Lower lobe of right lung (tissue), 2 donors: ENCODE results near the gene NXN. TPM values are rescaled to one million over a fixed set of nuclear protein-coding genes. Genes with fewer than 3 reads are reported as not detected.
A peak's percentile ranks its signal among the peaks of the same experiment; 100 is the strongest.
"Not testable (repeated sequence)": the region's sequence is repeated elsewhere in the genome, so short reads cannot be mapped to it uniquely, and the experiment has no call there.

Source experiments
- ATAC-seq, 2 donors: fragments of 200-7000 bp; cut with Tn5 transposase; one replicate each; pipeline ENCODE4 v1.9.1; 2020 to 2022; ENCODE audit warnings: mild to moderate bottlenecking in 2 of 2, moderate library complexity in 2 of 2
- DNase-seq: peaks from one replicate; pipeline ENCODE4 v3.0.0-alpha.2; 2020
- H3K27ac ChIP-seq: fragments of 200-600 bp; one replicate; pipeline ENCODE4 v1.8.0; 2022
- H3K27me3 ChIP-seq: fragments of 200-600 bp; one replicate; pipeline ENCODE4 v1.8.0; 2022; ENCODE audit warnings: low read depth
- H3K36me3 ChIP-seq: fragments of 200-600 bp; one replicate; pipeline ENCODE4 v1.8.0; 2022; ENCODE audit warnings: mild to moderate bottlenecking
- H3K4me1 ChIP-seq: fragments of 200-600 bp; one replicate; pipeline ENCODE4 v1.8.0; 2022
- H3K4me3 ChIP-seq: fragments of 200-600 bp; one replicate; pipeline ENCODE4 v1.8.0; 2022; ENCODE audit warnings: mild to moderate bottlenecking
- H3K9me3 ChIP-seq: fragments of 200-600 bp; one replicate; pipeline ENCODE4 v1.8.0; 2022
- intact Hi-C: fragments of 100-400 bp; cut with DNase I; formaldehyde crosslinking; loops from one replicate; pipeline ENCODE4 v1.11.0; 2022
- total RNA-seq: library from RNA; stranded (reverse); fragmentation: NEBNext Ultra II Directional; extraction: Animal tissue kit (Norgen Biotek cat#: 25700); gene quantifications from one replicate; pipeline ENCODE4 v1.2.1, GENCODE V29; 2021
- TF ChIP-seq, protein P1 (sequence below): fragments of 200-600 bp; IDR thresholded peaks from one replicate; pipeline ENCODE4 v1.8.0; 2022; ENCODE audit warnings: antibody characterized with exemption, mild to moderate bottlenecking
- donor health status: DM: no; HTN: yes; CAD: no; lungs with severe emphysema.

The NXN gene
- total RNA-seq, 1 donor from 2014 or later, result 42.6 TPM

DNA sequence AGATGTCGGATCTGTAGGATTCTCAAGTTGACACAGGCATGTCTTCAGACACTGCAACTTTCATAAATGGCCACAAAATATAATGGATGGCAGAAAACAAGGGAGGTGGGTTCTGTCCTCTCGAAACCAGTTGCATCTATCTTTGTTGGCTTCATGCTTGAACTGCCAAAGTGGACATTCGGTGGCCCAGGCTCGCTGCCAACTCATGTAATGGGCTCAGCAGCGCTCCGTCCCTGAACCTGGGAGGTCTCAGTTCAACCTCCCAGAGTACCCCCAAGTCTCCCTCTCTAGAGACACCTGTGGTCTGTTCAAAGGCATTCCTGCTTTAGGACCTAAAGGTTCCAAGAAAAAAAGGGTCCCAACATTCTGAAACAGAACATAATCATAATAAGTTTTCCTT is 71.9 kb downstream of the NXN start:
- intact Hi-C loops, result no loop called here
- Histone ChIP-seq H3K36me3 (no peaks in the 10 kb centered on the region), H3K27ac (no peak overlapping the region), H3K9me3 (no peaks in the 10 kb centered on the region), H3K4me3 (no peak overlapping the region), H3K27me3 (no peaks in the 10 kb centered on the region), H3K4me1 (no peaks in the 10 kb centered on the region)
- TF ChIP-seq, protein P1, sequence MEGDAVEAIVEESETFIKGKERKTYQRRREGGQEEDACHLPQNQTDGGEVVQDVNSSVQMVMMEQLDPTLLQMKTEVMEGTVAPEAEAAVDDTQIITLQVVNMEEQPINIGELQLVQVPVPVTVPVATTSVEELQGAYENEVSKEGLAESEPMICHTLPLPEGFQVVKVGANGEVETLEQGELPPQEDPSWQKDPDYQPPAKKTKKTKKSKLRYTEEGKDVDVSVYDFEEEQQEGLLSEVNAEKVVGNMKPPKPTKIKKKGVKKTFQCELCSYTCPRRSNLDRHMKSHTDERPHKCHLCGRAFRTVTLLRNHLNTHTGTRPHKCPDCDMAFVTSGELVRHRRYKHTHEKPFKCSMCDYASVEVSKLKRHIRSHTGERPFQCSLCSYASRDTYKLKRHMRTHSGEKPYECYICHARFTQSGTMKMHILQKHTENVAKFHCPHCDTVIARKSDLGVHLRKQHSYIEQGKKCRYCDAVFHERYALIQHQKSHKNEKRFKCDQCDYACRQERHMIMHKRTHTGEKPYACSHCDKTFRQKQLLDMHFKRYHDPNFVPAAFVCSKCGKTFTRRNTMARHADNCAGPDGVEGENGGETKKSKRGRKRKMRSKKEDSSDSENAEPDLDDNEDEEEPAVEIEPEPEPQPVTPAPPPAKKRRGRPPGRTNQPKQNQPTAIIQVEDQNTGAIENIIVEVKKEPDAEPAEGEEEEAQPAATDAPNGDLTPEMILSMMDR, result no peak
- ATAC-seq (no peak), DNase-seq (no peak)

- ATAC-seq, H3K9me3 ChIP-seq, H3K4me3 ChIP-seq, H3K27me3 ChIP-seq, H3K36me3 ChIP-seq, intact Hi-C loops, H3K27ac ChIP-seq: not testable (repeated sequence)
- peaks cover 17% of the 10 kb centered on the region for H3K4me1 ChIP-seq
- peak; percentile 1 for DNase-seq
Measured at GRCh38 chr17:905708-906107, 73.9 kb downstream of the NXN start.

DNA sequence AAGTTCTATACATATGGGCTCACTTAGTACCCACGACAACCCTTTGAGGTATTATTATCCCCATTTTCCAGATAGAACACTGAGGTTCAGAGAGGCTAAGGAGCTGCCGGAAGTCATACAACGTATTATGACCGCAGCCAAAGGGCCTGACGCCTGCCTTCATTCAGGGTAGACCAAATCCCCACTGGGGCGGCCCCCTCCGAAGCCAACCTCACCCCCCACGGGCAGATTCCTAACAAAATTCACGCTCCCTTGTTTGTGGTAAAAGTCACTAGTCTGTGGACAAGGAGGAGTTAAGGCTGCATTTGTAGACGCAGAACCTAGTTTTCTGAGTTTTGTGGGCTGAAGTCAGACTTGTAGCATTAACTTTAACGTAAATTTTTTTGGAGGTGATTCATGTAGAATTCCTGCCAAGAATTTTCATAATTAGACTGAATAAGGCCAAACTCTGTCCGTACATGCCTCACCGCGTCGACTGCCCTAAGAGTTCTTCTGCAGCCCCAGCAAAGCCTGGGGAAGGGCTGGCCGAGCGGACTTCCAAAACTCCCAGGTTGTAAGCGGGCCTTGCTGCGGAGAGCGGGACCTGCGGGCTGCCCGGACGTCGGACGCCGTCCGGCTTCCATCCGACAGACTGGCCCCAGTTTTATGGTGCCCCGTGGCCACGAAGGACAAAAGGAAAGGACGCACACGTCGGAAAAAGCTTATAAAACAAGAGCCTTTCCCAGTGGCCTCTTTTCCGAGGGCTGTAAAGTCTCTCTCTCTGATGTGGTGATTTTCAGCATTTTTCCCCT is 75.7 kb downstream of the NXN start:
- Histone ChIP-seq H3K27ac (peak overlapping the region; percentile 46), H3K4me3 (no peak overlapping the region), H3K27me3 (no peaks in the 10 kb centered on the region), H3K4me1 (peaks cover 25% of the 10 kb centered on the region), H3K36me3 (no peaks in the 10 kb centered on the region), H3K9me3 (no peaks in the 10 kb centered on the region)
- ATAC-seq (no peak), DNase-seq (no peak)
- TF ChIP-seq, protein P1, result no peak
- intact Hi-C loops, result no loop called here

- no peak overlapping the region for H3K27ac ChIP-seq
- DNase-seq, result no peak
Measured at GRCh38 chr17:902463-902862, 77.1 kb downstream of the NXN start.

GRCh38 chr17:901964-902363 is 77.6 kb downstream of the NXN start:
- Histone ChIP-seq H3K4me3 (no peak overlapping the region), H3K4me1 (peaks cover 30% of the 10 kb centered on the region), H3K9me3 (no peaks in the 10 kb centered on the region), H3K27ac (peak overlapping the region; percentile 60), H3K27me3 (no peaks in the 10 kb centered on the region), H3K36me3 (no peaks in the 10 kb centered on the region)
- TF ChIP-seq, protein P1, result no peak
- ATAC-seq, result no peak
- no peak for DNase-seq
- intact Hi-C loops, result no loop called here

More at GRCh38 chr17:902463-902862, 77.1 kb downstream of the NXN start:
- no peaks in the 10 kb centered on the region for H3K9me3 ChIP-seq
- peaks cover 30% of the 10 kb centered on the region for H3K4me1 ChIP-seq
- TF ChIP-seq, protein P1, result no peak
- no peaks in the 10 kb centered on the region for H3K27me3 ChIP-seq
- no peaks in the 10 kb centered on the region for H3K36me3 ChIP-seq
- H3K4me3 ChIP-seq, result no peak overlapping the region
- intact Hi-C loops, result no loop called here
- no peak for ATAC-seq

- H3K9me3 ChIP-seq, result no peaks in the 10 kb centered on the region
- peaks cover 30% of the 10 kb centered on the region for H3K4me1 ChIP-seq
- intact Hi-C loops, result no loop called here
- H3K36me3 ChIP-seq, result no peaks in the 10 kb centered on the region
- DNase-seq (no peak), ATAC-seq (peak; percentile 37 to 38)
- TF ChIP-seq, protein P1, result no peak
- H3K27me3 ChIP-seq, result no peaks in the 10 kb centered on the region
- H3K27ac ChIP-seq, result peak overlapping the region; percentile 60
- no peak overlapping the region for H3K4me3 ChIP-seq
Measured at GRCh38 chr17:901191-901950, 78.2 kb downstream of the NXN start.
